PFSK-1 (cell line): Measurements from ENCODE around the gene ESR1.

ENCODE experiments used
- FOXP2 ChIP-seq: optimal IDR thresholded peaks from 2 replicates; pipeline ENCODE3; 2011; ENCODE audit warnings: borderline replicate concordance, control low read depth, inconsistent platforms; ENCODE audit not compliant: insufficient read depth; ENCODE audit errors: extremely low read length, extremely low read depth
- POLR2AphosphoS5 ChIP-seq: IDR thresholded peaks from 2 replicates; pipeline ENCODE4 v1.6.1; 2012; ENCODE audit warnings: low read depth, mild to moderate bottlenecking, control low read depth, low read length, moderate library complexity
- REST ChIP-seq, 2 experiments: IDR thresholded peaks; 2 replicates each; pipeline versions ENCODE4 v1.6.1 to v1.8.0; 2011 to 2012; ENCODE audit warnings: low read depth in 2 of 2, low read length in 2 of 2, control low read depth in 1 of 2, inconsistent platforms in 1 of 2, mild to moderate bottlenecking in 1 of 2, moderate library complexity in 1 of 2; ENCODE audit not compliant: insufficient read depth in 1 of 2
- SIN3A ChIP-seq: IDR thresholded peaks from 2 replicates; pipeline ENCODE4 v1.6.1; 2012; ENCODE audit warnings: mild to moderate bottlenecking, low read length, moderate library complexity, borderline replicate concordance; ENCODE audit not compliant: insufficient read depth
- TAF1 ChIP-seq: IDR thresholded peaks from 2 replicates; pipeline ENCODE4 v1.6.1; 2012; ENCODE audit warnings: low read length, control low read depth, borderline replicate concordance; ENCODE audit not compliant: insufficient read depth

The ESR1 gene

GRCh38 chr6:151998784-151999183, 191.3 kb downstream of the ESR1 start:
- TF ChIP-seq REST (IDR thresholded peaks at IDR 0.05; ENCODE audit: insufficient read depth in 1 of 2, low read depth in 2 of 2, low read length in 2 of 2) (no peak), SIN3A (no peak), FOXP2 (no peak), TAF1 (no peak), POLR2AphosphoS5 (no peak)

- TF ChIP-seq REST (IDR thresholded peaks at IDR 0.05; ENCODE audit: insufficient read depth in 1 of 2, low read depth in 2 of 2, low read length in 2 of 2) (no peak), SIN3A (no peak), FOXP2 (no peak)
These were observed 191.7 kb downstream of the ESR1 start for GRCh38 chr6:151999194-151999593.

GRCh38 chr6:152001408-152001807, 193.9 kb downstream of the ESR1 start:
- TF ChIP-seq TAF1, result no peak
- no peak for TF ChIP-seq FOXP2
- no peak for TF ChIP-seq REST (IDR thresholded peaks at IDR 0.05; ENCODE audit: insufficient read depth in 1 of 2, low read depth in 2 of 2, low read length in 2 of 2)
- TF ChIP-seq POLR2AphosphoS5, result no peak

- TF ChIP-seq FOXP2, result no peak
- TF ChIP-seq POLR2AphosphoS5, result no peak
- no peak for TF ChIP-seq REST (IDR thresholded peaks at IDR 0.05; ENCODE audit: insufficient read depth in 1 of 2, low read depth in 2 of 2, low read length in 2 of 2)
- no peak for TF ChIP-seq SIN3A
- no peak for TF ChIP-seq TAF1
These were observed 194.8 kb downstream of the ESR1 start for GRCh38 chr6:152002306-152002705.

GRCh38 chr6:152004036-152004566, 196.6 kb downstream of the ESR1 start:
- no peak for TF ChIP-seq SIN3A
- no peak for TF ChIP-seq TAF1
- TF ChIP-seq REST (IDR thresholded peaks at IDR 0.05; ENCODE audit: insufficient read depth in 1 of 2, low read depth in 2 of 2, low read length in 2 of 2), result no peak
- TF ChIP-seq POLR2AphosphoS5, result no peak
- no peak for TF ChIP-seq FOXP2
